GM18861 (cell line): Measurements from ENCODE around the gene ANKRD6.

Source experiments
- ATAC-seq: cut with Tn5 transposase; IDR thresholded peaks from one replicate; pipeline ENCODE4 v1.9.1; 2021; ENCODE audit not compliant: unreplicated experiment

The ANKRD6 gene

DNA sequence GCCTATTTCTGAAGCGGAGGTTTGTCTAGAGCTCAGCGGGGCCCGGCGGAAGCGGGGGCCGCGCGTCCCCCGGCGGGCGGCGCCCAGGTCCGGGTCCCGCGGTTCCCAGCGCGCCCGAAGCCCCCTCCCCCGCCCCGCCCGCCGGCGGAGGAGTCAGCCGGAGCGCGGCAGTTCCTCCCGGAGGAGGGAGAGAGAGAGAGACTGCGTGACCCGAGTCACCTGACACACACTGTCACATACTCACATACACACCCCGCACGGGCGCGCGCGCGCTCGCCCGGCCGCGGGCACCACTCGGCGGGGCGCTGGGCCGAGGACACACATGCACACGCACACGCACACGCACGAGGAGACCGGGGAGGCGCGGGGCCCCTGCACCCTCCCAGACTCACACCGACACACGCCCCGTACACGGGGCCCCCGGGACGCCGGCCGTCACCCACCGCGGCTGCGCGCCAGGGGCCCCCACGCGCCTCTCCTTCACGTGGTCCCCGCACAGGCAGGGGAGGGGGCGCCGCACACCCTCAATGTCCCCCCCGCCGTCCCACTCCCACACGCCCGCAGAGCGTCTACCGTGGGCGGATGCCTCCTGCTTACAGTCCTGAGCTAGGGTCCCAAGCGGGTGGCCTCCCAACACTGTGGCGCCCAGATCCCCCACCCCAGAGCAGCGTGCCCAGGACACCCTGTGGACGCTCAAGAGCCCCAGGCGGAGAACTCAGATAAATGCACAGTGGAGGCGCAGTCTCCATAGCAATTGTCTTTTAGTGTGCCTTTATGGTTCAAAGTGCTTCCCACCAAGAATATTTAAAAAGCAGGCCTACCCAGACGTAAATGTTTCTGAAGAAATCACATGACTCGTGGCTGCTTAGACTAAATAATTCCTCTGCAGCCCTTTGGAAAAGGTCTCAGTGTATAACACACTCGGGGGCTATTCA lies 20.6 kb upstream of the ANKRD6 start, which contains the start of gene RRAGD:
TSS of gene RRAGD (minus strand) at position 203 of the 935 bp plus-strand sequence. CDS start 280 bp downstream, outside the sequence.
- peak; percentile 79 for ATAC-seq

DNA sequence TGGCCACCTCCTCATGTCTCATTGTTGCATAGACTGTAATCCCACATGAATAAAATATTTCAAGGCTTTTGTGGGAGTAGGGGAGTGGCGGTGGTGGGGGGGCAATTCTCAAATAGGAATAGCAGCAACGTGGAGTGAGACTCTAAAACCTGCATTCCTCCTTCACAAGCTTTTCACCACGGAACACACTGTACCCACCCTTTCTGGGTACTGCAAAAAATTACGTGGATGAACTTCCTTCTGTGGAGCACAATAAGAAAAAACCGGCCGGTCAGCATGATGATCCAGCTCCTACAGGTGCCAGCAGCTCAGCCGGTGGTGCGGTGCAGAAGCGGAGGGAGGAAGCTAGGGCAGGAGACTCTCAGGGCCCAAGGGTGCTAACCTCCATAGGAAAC lies 19.9 kb upstream of the ANKRD6 start:
- ATAC-seq: no peak

DNA sequence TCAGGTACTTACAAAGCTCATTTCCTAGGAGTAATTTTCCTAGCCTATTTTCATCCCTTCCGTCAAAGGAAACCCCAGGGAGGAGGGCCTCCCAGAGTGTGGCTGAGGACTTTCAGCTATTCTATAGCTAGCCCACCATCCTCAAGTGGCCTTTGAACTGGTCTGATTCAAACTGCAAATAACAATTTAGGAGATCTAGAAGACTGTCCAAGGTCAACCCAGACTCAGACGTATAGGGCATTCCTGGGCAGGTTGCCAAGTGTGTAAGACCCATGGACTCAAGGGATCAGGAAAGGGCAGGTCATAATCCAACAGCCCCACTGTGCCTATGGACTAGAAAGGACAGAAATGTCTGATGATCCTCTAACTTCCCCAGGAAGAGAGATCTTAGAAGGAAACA lies 18.7 kb upstream of the ANKRD6 start:
- no peak for ATAC-seq

DNA sequence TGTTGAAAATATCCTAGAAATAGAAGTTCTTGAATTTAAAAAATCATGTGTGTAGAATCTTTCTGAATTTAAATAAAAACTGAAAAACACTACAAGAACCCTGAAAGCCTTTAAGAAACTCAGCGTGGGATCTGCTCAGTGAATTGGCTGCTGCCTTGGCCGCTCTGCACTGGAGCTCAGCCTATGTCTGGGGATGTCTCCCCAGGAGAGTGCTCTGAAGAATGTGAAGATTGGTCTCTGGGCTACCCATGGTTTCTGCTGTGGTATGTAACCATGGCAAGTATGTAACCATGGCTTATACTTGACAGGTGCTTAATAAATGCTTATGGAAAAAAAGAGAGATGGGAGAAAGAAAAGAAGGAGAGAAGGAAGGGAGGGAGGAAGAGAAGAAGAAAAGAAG lies 17.8 kb upstream of the ANKRD6 start:
- no peak for ATAC-seq

DNA sequence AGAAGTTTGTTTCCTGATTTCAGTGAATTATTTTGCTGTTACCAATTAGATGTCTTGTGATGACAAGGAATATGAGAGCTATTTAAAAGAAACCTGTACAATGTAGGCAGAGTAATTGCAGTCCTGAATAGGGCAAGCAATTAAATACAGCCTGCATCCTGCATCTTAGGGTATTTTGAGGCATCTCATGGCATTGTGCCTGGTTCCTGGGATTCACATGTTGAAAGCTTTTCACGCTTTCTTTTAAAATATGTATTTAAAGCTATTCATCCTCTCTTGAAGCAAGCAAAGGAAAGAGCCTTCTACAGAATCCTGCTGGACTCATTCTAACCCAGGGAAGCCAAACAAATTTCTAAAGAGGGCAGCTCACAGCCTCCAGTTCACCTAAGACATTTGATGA lies 16.2 kb upstream of the ANKRD6 start:
- ATAC-seq: no peak

DNA sequence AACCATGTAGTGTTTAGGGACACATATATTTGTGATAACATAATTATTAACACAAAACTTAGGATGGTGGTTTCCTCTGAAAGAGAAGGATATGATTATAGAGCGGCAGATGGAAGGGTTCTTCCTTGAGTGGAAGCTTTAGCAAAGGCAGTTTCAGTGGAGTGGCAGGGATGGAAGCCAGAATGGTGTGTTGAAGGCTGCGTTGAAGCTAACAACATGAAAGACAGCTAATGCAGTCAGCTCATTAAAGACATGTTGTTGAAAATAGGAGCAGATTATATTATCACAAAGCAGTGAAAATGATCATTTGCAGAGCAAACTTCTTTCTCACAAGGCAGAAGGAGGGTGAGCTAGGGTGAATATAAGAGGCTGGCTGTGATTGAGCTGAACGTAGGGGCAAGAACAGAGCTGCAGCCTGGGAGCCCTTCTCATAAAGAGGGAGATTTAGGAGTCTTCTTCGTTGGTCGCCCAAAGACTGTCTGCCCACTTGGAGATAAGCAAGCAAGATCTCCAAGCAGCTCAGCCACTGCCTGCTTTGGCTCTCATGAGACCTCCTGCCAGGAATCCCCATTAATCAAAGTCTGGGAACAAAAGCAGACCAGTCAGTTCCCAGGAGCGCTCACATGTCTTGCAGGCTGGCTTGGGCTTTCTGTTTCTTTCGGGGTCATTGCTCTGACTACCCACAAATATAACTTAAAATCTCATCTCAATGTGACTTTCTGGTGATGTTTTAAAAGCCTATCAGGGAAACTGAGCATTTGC lies 2.6 kb upstream of the ANKRD6 start:
- no peak for ATAC-seq

DNA sequence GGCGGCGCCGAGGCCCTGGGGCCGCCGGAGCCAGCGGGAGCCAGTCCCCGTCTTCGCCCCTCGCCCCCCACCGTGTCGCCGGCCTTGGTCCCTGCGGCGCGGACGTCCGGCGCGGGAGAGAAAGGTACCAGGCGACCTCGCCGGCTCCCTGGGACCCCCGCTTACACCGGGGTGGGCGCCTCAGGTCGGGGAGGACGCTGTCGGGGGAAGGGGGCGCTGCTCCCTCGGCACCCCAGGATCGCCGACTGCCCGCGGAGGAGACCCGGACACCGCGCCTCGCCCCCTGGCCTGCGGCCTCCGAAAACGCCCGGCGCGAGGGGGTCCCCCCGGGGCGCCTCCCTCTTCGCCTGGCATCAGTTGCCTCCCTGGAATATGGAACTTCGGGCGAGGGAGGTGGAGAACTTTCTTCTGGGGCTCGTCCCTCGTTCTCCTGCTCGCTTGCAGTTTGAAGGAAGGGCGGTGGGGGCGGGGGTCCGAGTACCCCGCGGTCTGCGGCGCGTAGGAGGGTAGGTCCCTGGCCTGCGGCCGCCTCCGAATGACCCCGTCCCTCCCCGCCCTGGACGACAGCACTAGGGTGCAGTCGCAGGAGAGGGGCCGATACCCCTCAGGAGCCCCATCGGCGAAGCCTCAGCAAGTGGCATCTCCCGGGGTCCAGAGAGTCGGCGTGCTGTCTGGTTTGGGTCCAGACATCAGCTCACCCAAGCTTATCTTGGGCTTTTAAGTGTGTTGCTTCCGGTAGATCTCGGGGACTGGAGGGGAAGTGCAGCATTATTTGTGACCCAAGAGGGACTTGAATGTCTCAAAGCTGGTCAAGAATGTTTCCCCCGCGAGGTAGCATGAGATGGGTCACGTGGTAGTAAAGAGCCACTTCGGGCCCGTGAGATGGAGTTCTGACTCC lies 549 bp downstream of the ANKRD6 start:
- peak; percentile 44 for ATAC-seq

DNA sequence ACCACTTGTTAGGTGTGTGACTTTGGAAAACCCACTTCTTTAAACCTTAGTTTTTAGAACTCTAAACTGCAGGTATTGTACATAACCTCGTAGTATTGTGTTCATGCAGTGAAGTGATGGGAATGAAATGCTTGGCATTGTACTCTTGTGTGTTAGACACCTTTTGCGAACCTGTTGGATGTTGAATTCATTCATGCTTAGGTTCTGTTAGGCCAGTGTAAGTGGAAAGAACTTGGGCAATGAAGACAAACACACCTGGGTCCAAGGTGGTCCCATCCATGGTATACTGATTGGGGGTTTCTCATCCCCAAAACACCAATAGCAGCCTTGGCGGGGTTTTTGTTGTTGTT lies 1.2 kb downstream of the ANKRD6 start:
- ATAC-seq: no peak

DNA sequence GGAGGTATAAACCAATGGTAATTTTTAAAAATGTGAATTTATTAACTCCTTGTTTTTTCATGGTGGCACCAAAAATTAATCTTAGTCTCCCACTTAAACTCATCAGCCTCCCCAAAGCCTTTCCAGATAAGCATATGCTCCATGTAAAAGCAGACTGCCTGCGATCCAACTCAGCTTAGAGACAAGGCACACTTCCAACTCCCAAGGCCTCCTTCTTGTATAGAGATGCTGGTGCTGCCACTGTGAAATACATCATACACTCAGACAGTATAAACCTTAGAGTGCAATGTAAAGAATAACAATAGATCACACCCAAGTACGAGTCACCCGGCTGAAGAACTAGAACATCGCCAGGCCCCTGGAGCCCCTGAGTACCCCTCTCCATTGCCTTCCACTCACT lies 2.0 kb downstream of the ANKRD6 start:
- ATAC-seq: no peak

DNA sequence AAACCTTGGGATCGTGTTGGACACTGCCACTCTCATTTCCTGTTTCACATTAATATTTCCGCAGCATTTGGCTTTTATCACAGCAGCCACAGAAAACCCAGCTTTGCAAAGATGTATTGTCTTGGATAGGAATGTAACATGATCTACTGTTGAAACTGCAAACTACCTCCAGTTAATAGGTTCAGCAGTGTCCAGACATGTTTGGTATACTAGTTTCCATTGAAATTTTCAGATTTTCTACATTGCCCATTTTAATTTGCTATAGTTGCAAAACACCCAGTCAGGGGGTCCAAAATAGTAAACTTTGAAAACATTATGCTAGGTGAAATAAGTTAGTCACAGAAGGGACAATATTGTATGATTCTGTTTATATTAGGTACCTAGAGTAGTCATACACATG lies 3.3 kb downstream of the ANKRD6 start:
- no peak for ATAC-seq

DNA sequence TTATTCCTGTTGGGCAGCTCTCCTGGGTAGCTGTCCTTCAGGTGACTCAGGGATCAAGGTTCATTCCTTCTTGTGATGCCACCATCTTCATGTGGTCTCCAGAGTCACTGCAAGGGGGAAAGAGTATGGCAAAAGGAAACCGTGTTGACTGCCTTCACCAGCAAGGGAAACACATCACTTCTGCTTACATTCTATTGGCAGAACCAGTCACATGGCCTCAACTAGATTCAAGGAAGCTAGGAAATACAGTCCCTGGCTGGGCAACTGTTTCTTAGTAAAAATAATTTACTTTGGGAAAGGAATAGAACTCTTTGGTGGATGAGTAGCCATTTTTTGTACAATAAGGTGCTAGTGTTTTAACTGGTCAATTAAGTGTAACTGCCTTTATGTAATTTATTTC lies 5.3 kb downstream of the ANKRD6 start:
- ATAC-seq: no peak

DNA sequence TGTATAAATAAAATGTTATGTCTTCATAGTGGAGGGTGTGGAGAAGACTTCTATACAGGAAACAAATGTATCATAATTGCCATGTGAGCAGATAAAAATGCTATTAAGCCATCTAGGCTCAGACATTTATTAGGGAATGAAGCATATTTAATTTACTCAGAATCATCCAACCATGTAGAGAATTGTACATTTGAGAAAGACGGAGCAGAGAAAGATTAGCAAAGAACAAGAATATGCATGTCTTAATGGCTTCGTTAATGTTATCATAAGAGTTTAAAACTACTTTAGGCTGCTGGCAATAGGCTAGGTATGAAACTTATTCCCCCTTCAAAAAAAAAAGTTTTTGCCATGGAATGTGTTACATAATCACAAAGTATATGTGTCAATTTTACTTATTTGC lies 6.1 kb downstream of the ANKRD6 start:
- ATAC-seq: no peak

DNA sequence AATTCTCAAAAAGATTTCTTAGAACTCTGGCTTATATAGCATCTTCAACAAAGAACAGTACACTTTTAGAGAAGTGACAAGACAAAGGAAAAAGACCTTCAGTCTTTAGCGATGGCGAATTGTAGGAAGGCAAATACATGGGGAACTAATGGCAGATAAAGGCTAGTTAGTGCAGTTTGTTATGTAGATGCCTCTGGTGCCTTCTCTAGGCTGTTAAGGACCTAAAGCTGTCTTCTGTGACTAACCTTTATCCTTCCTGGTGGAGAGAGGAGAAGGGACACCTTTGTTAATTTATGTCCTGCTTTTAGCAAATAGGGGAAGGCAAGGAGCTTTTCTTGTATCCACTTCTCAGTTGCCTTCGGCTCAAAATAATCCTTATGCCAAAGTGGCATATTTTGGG lies 7.2 kb downstream of the ANKRD6 start:
- no peak for ATAC-seq

DNA sequence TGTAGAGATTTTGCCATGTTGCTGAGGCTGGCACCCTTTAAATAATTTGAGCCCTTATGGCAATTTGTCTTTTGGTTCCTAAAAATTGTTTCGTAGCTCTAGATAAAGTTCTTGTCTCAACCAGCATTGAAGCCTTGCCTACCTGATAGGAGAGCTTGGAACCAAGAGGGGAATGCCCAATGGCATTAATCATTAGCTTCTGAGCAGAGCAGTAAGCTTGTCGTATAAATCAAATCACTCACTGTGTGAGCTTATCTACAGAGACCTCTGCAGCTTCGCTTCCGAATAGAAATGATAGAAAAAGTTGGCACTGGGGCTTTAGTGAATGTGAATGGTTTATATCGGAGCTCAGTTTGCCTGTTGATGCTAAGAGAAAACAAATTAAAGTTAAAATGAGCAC lies 10.7 kb downstream of the ANKRD6 start:
- no peak for ATAC-seq

DNA sequence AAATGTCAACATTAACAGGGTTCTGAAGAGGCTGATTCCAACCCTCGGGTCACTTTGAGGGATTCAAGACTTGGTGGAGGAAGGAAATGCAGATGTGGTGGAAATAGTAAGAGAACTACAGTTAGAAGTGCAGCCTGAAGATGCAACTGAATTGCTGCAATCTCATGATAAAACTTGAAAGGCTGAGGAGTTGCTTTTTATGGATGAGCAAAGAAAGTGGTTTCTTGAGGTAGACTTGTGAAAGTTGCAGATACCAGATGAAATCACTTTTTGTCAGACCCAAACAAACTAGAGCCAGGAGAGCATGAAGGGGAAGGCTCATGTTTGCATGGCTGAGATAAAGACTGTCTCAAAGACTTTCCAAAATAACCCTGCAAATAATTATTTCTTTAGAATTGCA lies 16.2 kb downstream of the ANKRD6 start:
- ATAC-seq: no peak

DNA sequence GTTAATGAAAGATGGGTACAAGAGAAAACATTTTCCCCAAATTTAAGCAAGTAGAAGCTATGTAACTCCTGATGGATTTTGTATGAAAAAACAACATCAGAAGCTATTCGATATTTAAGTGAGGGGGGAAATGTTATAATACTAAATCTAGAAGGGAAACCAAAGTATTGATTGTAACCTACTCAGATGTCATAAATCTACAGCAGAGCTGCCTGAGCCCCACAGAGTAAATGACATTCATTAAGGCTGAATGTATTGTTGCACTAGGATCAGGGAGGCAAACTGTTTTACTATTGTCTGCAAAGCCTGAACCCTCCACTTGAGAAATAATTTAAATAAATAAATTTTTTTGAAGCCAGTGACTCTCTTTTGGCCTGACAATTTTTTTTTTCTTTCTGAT lies 19.3 kb downstream of the ANKRD6 start:
- no peak for ATAC-seq

DNA sequence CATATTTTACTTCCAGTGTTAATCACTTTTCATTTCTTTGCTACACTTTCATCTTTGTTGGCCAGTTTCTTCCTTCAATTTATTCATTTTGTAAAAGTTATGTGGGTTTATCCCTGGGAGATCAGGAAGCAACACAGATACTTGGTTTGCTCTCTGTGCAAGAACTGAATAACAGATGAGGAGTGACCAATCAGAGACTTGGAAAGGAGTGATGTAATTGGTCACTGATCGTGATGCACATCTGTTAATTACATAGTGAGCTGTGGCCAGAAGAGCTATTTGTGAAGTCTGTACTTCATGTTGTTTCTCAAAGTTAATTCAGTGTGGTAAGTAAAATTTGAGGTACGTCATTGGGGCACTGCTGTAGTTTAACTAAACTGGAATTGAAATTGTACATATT lies 21.3 kb downstream of the ANKRD6 start:
- ATAC-seq: no peak

DNA sequence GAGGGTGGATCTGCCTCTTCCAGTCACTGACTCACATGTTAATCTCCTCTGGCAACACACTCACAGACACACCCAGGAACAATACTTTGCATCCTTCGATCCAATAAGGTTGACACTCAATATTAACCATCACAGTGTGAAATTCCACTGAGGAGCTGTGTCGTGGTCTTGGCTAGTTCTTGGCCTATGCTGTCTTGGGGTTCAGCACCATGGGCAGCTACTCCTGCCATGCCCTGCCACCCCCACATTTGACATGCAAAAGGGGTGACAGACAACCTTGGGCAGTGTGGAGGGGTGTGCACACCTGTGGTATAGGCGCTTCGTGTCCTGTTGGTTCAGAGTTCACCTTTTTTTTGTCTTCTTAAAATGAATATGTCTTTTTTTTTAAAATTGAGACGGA lies 25.8 kb downstream of the ANKRD6 start:
- no peak for ATAC-seq

DNA sequence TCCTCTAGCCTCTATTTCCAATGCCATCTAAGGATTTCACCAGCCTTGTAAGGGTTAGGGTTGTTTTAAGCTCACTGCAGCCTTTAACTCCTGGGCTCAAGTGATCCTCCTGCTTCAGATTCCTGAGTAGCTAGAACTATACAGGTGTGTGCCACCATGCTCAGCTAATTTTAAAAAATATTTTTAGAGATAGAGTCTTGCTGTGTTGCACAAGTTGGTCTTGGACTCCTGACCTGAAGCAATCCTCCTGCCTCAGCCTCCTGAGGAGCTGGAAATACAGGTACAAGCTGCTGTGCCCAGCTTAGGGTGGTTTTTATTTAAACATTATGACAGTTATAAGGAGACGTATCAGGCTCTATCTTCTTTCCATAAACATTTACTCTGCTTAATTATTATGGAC lies 26.5 kb downstream of the ANKRD6 start:
- ATAC-seq: no peak

DNA sequence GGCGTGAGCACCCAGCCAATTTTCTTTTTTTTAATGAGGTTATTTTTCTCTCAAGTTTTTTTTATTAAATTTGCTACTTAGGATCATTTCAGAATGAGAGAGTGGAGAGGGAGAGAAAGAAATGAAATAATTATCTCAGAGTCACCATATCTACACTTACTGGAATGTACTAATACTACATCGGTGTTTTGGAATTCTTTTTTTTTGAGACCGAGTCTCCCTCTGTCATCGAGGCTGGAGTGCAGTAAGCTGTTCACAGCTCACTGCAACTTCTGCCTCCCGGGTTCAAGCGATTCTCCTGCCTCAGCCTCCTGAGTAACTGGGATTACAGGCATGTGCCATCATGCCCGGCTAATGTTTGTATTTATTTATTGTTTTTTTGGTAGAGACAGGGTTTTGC lies 27.8 kb downstream of the ANKRD6 start:
- no peak for ATAC-seq

DNA sequence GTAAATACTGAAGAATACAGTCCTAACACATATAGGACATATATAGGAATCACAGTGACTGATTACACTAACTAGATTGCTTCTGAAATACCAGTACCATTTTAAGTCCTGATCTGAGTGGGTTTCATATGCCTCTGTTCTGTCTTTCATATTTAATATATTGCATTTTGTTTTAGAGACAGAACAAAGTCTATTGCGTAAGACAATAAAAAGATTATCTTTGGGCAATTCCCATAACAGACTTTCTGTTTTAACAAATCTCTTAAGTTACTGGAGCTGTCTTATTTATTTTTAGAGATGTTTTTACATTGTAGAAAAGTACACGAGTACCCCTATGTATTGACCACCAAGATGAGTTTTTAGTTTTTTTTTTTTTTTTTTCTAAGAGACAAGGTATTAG lies 29.6 kb downstream of the ANKRD6 start:
- ATAC-seq: no peak
